HG03060 (cell line): ENCODE data around the gene KLF8.
"Not testable (repeated sequence)": the region's sequence is repeated elsewhere in the genome, so short reads cannot be mapped to it uniquely, and the experiment has no call there.

Experiments used
- ATAC-seq: cut with Tn5 transposase; IDR thresholded peaks from one replicate; pipeline ENCODE4 v1.9.1; 2021; ENCODE audit warnings: low read depth, moderate number of reproducible peaks; ENCODE audit not compliant: unreplicated experiment

Gene KLF8

DNA sequence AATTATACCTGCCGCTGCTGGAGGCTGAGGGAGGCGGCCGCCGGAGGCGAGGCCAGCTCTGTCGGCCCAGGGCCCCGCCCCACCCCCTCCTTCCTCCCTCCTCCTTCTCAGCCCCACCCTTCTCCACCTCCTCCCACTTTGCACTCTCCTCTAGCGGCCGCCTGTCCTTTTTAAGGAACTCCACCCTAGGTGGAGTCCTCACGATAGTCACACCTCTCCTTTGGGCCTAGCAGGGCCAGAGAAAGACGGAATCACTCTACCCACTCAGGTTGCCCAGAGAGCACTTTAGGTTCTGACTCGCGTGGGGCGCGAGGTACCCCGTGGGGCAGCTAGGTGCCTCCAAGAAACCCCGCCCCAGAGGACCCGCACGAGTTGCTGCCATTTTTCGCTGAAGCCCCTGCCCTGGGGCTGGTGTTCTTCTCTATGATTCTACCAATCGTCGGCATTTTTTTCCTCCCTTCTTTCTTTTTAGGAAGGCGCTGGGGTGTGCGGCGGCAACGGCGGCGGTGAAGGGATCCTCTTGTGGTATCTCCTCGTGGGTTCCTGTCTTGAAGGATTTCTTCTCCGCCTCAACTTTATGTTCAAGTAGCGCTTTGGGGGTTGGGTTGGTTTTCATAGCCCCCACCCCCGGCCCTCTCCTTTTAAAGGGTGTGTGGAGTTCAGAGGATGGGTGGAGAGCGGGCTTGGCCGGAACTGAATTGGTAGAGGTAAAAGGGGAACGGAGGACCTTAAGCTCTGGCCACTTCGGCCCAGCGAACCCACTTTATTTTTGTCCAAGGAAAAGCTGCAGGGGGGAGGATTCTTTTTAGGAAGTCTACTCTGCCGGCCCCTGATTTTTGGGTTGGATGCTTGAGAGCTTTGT is at the start of gene KLF8:
Gene KLF8 (plus strand): TSS at position 136 of the 862 bp plus-strand sequence. CDS start 979 bp downstream, outside the sequence.
- no peak for ATAC-seq

DNA sequence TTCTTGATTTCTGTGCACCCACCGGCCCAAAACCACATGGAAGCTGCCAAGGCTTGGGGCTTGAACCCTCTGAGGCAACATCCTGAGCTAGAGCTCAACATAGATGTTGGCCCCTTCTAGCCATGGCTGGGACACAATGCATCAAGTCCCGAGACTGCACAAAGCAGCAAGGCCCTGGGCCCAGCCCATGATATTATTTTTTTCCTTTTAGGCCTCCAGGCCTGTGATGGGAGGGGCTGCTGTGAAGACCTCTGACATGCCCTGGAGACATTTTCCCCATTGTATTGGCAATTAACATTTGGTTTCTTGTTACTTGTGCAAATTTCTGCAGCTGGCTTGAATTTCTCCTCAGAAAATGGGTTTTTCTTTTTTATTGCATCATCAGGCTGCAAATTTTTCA is 25.2 kb upstream of the KLF8 start:
- ATAC-seq, result not testable (repeated sequence)

DNA sequence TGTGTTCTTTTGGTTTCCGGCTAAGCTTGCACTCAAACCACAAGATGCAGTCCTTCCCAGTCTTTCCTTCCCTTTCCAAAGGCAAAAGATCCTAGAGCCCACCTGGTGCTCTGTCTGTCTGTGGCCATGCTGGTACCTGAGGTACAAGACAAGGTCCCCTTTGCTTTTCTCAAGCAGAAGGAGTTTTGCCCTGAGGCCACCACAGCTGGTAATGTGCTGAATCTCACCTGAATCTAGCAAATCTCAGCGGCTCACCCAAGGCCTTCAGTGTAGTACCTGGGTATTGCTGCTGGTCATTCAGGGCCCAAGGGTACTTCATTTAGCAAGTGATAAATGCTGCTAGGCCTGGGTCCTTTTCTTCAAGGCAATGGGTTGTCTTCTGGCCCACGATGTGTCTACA is 20.5 kb upstream of the KLF8 start:
- no peak for ATAC-seq

DNA sequence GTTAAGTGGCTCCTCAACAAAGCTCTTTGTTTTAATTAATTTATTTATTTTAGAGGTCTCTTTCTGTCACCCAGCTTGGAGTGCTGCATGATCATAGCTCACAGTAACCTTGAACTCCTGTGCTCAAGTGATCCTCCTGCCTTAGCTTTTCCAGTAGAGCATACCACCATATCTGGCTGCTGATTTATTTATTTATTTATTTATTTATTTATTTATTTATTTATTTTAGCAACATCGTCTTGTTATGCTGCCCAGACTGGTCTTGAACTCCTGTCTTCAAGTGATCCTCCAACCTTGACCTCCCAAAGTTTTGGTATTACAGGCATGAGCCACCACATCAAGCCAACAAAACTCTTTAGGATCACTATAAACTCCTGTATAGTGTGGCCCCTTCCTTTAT is 15.8 kb upstream of the KLF8 start:
- no peak for ATAC-seq

DNA sequence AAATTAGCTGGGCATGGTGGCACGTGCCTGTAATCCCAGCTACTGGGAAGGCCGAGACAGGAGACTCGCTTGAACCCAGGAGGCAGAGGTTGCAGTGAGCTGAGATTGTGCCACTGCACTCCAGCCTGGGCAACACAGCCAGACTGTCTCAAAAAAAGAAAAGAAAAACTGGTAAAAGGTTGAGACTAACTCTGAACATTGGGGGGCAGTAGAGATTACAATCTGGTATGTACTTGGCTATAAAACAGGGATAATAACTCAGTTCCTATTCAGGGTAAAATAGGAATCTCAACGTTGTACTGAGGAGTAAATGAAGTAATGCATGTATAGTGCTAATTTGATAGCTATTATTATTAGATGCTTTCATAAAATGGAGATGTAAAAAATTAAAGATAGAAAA is 12.5 kb upstream of the KLF8 start:
- no peak for ATAC-seq

DNA sequence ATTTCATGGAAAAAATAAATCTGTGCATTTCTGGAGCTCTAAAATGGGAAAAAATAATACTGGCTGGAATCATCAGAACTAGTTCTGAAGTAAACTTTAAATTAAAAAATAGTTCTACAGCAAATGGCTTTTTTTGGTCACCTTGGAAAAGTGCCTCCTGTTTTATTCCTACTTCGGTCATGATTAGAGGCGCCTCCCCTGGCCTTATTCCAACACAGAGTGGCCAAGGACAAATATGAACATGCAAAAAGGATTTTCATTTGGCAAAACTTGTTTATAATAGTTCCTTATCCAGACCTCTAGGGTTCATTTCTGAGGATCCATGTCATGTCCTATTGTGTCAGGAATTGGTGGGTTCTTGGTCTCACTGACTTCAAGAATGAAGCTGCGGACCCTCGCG is 11.1 kb upstream of the KLF8 start:
- ATAC-seq, result no peak

DNA sequence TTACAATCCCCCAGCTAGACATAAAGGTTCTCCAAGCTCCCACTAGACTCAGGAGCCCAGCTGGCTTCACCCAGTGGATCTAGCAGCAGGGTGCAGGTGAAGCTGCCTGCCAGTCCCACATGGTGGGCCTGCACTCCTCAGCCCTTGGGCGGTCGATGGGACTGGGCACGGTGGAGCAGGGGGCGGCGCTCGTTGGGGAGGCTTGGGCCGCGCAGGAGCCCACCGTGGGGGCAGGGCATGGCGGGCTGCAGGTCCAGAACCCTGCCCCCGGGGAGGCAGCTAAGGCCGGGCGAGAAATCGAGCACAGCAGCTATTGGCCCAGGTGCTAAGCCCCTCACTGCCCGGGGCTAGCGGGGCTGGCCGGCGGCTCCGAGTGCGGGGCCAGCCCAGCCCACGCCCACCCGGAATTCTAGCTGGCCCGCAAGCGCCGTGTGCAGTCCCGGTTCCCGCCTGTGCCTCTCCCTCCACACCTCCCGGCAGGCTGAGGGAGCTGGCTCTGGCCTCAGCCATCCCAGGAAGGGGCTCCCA is 9.6 kb upstream of the KLF8 start:
- ATAC-seq, result no peak

DNA sequence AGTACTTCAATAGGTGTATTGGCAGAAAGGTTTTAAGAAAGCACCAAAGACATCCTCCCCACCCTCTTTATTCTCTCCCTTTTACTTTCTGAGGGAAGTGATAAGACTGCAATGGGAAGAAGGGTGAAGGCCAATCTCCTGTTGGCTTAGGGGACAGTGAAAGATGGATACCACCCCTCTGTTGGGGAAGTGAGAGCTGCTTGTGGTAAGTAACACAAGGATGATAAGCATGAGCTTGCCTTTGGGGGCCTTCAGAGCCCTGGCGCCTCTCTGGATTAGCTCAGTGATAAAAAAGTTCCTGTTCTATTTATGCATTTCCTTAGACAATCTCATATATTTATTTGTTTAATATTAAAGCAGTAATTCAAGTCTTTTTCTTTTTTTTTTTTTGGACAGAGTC is 5.2 kb upstream of the KLF8 start:
- no peak for ATAC-seq

DNA sequence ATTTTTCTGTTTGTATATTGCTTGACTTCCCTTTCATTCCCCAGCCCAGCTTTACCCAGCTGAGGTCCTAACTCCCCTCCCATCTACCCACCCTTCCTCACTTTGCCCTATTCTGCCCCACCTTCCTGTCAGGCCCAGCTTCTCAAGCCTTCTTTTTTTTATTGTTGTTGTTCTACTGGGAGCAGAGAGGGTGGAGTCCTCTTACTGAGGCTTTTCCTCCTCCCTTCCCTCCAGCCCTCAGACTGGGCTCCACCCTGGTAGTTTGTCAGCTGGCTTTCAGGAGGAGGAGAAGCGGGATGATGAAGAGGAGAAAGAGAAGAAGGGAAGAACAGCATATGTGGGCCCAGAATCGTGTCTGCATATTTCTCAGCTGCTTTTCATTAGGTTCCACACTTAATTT is 3.2 kb upstream of the KLF8 start:
- no peak for ATAC-seq

DNA sequence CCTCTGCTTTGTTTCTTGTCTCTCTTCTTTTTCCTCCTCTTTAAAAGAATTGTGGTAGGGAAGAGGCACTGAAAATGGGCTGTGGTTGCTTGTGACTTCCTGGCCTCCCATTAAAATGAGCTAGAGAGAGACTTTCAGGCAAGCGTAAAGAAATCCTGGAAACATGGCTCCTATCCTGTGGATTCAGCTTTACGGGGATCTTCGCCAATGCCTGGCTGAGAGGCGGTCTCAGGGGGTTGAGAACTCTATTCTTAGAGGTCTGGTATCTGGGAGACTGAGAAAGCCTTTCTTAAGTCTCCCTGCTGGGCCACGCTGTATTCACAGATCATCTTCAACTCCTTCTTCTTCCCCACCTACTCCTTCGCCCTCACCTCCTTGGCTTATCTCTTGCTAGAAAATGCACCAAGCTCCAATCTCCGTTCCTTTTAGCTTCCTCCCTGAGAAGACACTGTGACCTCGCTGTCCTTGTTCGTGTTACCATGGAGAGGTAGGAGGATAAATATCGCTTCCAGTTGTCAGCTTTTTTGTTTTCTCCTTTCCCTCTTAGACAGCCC is 542 bp upstream of the KLF8 start:
- ATAC-seq, result no peak

DNA sequence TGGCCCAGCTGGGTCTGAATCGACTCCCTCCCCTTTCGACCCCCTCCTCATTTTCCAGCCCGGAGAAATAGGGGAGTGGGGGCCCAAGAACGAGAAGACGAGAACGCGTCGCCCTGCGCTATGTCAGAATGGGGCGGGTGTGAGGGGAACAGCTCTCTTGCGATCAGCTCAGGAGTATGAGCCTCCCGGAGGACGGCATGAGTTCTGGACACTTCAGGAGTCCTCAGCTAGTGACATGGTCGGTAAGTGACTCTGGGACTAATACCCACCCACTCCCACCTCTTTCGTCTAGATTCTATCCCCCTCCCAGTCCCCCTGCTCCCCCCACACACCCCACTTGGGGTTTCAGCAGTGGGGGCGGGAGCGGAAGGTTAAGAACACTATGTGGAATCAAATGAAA is 944 bp downstream of the KLF8 start:
- no peak for ATAC-seq

DNA sequence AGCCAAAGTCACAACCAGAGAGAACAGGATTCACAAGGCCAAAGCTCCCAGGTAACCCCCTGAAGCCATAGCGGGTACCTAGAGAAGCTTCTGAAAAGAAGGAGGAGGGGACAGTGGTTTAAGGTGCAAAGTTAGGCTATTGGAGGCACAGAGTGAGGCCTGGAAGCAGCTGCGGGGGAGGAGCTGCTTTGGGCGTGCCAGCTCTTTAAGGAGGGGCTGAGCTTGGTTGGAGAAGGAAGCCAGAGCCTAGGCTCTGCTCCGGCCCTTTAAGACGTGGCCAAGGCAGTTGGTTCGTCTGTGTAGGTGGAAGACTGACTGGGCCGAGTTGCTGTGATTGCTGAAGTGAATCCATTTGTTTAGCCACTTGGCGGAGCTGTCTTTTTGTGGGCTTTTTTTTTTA is 1.5 kb downstream of the KLF8 start:
- ATAC-seq, result peak; percentile 91

DNA sequence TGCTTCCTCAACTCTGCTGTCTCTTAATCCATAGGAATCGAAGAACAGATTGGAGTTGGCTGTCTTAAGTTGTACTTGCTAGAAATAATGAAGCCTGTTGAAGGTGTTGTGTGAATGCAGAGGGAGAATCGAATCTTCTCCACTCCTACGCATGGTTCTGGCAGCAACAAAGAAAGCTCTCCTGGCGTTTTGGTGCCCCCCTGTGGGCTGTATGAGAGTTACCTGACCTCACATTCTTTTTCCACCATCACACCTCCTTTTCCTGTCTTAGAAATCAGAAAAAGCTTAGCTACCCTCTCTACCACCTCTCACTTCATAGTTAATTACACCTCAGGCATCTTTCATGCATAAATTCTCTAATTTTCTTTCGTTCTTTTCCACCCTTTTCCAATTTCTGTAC is 16.3 kb downstream of the KLF8 start:
- peak; percentile 71 for ATAC-seq

DNA sequence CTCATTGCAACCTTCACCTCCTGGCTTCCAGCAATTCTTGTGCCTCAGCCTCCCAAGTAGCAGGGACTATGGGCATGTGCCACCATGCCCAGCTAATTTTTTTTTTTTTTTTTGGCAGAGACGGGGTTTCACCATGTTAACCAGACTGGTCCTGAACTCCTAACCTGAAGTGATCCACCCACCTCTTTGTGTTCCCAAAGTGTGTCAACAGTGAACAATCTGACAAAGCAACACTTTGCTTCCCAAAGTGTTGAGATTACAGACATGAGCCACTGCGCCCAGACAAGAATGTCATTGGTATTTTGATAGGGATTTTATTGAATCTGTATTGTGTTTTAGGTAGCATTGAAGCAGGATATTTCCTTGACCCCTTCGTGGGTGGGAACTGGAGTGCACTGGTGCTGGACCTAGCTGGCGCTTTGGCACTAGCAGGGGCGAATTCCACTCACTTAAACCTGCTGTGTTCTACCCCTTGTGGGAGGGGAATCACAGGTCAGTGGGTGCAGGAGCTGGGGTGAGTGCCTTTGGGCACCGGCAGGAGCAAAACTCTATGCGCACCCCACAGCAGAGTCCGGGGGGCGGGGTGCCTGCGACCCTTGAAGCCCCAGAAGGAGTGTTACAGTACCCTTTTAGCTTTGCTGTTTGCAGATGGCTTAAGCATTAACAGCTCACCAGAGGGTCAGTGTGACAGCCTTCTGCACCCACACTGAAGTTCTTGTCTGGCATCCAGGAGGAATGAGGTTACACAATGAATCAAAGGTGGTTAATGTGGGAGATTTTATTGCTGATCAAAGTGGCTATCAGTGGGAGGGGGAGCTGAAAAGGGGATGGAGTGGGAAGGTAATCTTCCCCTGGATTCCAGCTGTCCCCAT is 21.9 kb downstream of the KLF8 start:
- no peak for ATAC-seq

DNA sequence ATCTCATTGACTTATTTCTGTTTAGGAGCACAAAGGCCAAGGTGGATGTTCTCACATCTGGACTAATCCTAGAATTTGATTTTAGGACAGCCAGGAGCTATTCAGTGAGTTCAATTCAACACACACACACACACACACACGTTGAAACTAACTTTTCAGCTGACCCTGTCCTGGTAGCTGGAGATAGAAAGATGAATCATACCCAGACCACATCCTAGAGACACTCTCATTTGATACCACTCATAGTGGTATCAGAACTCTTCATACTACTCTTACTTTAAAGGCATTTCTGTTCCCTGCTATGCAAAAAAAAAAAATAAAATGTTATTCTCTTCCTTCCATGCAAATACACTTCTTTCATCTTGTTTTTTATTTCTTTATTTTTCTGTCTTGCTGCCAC is 36.7 kb downstream of the KLF8 start:
- ATAC-seq, result peak; percentile 90

DNA sequence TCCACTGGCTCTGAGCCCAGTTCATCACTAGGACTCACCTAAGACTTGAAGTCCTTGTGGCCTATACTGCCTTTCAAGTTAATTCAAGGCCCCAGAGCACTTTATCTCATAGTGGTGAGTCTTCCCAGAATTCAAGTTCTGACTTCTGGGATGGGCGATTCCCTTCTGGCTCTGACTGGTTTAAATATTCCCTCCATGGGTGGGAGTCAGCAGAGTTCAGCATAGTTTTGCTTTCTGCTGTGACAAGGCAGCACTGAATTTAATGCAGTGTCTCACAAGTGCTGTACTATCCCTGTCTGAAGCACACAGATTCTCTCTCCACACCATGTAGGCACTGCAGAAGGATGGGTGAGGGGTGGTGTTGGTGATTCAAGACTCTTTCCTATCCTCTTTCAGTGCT is 46.5 kb downstream of the KLF8 start:
- ATAC-seq, result no peak

DNA sequence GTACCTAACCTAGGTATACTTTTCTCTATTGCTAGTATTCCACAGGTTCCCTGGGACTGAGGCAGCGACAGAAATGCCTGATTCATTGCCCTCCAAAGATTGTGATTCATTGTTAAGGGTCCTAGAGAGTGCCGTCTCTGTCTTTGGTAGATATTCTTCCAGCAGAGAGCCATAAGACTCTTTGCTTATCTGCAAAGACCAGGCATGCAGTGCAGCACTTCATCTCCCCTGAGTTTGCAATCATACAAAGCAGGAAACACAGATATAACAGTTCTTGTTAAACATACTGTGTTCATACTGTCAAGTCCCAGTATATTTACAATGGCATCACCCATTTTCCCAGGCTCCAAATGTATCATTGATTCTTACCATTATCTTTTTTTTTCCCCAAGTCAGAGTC is 47.7 kb downstream of the KLF8 start:
- ATAC-seq, result no peak

DNA sequence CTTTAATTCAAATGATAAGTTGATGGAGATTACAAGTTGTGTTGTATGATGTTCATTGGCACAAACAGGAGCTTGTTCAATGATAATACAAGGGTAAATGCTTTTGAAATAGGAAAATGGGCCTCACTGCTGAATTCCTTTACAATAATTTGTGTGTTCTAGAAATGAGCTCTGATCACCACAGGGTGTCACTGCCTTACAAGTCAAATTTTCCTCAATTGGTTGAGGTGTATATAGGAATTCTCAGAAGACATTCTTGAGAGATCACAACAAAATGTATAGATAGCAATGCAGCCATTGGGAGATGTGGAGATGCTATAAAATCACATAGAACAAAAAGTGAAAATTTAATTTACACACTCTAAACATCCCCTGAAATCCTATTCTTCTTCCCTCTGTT is 49.6 kb downstream of the KLF8 start:
- no peak for ATAC-seq

DNA sequence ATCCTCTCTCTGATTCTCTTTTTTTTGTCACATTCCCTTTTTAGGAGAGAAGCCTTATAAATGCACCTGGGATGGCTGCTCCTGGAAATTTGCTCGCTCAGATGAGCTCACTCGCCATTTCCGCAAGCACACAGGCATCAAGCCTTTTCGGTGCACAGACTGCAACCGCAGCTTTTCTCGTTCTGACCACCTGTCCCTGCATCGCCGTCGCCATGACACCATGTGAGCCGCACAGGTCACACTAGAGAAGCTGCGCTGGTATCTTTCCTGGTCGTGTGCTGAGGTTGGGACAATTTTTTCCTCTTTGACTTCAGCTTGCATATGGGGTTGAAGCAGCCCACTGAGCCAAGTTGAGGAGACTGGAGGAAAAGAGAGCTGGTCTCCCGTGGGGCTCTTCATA is 52.1 kb downstream of the KLF8 start:
- no peak for ATAC-seq

DNA sequence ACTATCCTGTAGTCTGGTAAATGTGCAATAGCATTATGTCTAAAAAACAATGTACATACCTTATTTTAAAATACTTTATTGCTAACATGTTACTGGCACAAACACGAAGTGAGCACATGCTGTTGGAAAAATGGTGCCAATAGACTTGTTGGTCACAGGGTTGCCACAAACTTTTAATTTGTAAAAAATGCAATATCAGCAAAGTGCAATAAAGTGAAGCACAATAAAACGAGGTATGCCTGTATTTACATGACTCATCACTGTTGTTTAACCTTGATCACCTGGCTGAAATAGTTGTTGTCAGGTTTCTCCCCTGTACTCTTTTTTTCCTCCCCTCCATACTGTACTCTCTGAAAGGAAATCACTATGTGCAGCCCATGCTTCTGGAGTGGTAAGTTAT is 56.5 kb downstream of the KLF8 start:
- ATAC-seq, result no peak

DNA sequence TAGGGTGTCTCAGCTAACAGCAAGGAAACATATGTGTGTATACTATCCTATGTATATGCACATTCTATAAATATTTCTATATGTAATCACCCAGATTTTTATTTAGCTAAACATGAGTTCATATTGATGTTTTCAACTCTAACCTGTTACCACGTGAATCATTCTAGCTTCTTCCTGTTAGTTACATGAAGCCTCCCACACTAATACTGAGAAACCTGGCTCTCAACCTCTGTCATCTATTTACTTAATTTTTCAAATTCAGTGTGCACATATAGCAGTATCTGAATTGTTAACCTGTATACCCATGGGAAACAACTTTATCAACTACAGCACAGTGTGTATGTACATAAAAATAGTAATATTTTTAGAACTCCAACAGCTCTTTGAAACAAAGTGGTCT is 57.3 kb downstream of the KLF8 start:
- no peak for ATAC-seq
